GM21447 (cell line): ENCODE results near the gene PAXX.
A peak's percentile ranks its signal among the peaks of the same experiment; 100 is the strongest.
"Not testable (repeated sequence)": the region's sequence is repeated elsewhere in the genome, so short reads cannot be mapped to it uniquely, and the experiment has no call there.

ENCODE experiments used
- ATAC-seq: cut with Tn5 transposase; IDR thresholded peaks from one replicate; pipeline ENCODE4 v1.9.1; 2021; ENCODE audit not compliant: unreplicated experiment

The PAXX gene

DNA sequence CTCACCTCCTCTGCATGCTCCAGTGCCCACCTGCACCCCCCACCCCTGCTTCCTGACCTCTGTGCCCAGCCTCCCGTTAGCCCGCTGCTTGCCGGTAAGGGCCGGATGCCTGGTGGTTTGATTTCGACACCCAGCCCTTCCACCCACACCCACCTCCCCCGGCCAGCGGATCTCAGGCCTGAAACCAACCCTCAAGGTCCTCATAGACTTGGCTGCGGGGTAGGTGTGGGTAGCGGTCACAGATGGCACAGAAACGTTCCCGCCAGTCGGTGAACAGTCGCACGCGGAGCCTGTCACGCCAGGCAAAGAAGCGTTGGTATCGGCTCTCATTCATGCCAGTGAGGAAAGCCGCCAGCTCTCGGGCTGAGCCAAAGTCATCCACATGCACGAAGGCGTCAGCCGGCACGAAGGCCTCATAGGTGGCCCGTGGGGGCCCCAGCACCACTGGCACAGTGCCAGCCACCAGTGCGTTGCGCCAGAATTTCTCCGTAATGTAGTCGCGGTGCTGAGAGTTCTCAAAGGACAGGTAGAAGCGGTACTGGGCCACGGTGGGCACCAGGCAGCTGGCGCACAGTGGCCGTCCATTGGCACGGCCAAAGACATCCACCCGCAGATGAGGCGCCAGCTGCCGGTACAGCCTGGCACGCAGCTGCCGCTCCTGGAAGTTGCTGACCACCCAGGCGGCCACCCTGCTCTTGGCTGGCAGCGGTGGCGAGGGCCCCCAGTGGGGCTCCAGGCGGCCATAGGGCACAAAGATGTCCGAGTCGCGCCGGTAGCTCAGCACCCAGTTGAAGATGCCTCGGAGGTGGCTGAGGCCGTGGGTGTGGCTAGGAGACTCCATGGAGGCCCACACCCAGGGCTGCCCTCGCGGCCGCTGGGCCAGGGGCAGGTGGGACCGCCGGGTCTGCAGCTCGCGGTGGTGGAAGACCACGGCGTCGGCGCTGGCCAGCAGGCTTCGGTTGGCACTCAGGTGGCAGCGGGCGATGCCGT is 38.6 kb downstream of the PAXX start:
- ATAC-seq = no peak

DNA sequence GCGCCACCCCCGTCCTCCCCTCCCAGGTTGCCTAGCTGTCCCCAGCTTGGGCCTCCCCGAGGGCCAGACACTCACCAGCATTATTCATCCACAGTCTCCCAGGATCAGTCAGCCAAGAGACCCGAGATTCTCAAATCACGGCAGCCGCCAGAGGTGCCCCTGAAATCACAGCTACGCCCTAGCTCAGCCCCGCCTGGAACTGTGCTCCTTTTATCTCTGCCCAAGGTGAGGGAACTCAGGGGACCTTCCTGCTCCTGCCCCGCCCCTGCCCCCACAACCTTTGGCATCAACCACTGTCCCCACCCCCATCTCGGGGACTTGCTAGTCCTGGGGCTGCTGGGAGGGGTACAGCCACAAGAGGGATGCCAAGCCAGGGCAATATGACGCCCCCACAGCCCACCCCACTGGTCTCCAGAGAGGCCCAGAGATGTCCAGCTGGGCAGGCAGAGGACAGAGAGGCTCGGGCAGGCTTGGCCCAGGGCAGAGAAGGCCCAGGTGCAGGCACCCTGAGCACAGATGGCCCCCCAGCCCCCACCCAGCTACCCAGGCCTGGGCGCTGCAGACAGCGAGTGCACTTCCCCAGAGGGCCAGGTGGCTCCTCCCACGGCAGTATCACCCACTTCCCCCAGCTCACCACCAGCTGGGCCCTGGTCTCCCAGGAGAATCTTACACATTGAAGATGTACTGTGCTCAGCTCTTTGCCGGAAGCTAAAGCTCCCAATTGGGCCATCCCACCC is 39.9 kb downstream of the PAXX start, which contains the start of gene FUT7:
Gene FUT7 (minus strand): TSS at position 185 of the 737 bp plus-strand sequence. CDS start 97 bp downstream, at position 88.
- ATAC-seq = no peak

DNA sequence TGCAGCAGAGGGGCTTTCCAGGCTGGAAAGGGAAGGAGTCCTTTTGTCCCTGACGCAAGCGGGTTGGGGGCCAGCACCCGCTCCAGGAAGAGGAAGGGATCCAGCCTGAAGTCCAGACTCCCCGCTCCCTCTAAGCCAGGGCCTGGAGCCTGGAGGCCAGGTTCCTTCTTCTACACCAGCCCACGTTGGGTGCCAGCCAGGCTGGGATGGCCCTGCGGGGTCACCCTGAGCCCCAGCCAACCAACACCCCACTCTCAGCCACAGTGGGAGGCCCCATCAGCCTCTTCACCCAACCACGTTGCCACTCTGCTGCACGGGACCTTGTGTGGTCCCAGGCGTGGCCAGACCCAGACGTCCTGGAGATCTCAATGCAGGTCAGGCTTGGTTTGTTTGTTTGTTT is 40.6 kb downstream of the PAXX start:
- no peak for ATAC-seq

DNA sequence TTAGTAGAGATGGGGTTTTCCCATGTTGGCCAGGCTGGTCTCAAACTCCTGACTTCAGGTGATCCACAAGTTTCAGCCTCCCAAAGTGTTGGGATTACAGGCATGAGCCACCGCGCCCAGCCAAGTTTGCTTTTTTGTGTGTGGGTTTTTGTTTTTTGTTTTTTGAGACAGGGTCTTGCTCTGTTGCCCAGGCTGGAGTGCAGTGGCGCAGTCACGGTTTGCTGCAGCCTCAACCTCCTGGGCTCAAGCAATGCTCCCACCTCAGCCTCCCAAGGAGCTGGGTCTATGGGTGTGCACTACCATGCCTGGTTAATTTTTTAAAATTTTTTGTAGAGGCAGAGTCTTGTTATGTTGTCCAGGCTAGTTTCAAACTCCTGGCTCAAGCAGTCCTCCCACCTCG is 41.3 kb downstream of the PAXX start:
- ATAC-seq = not testable (repeated sequence)

DNA sequence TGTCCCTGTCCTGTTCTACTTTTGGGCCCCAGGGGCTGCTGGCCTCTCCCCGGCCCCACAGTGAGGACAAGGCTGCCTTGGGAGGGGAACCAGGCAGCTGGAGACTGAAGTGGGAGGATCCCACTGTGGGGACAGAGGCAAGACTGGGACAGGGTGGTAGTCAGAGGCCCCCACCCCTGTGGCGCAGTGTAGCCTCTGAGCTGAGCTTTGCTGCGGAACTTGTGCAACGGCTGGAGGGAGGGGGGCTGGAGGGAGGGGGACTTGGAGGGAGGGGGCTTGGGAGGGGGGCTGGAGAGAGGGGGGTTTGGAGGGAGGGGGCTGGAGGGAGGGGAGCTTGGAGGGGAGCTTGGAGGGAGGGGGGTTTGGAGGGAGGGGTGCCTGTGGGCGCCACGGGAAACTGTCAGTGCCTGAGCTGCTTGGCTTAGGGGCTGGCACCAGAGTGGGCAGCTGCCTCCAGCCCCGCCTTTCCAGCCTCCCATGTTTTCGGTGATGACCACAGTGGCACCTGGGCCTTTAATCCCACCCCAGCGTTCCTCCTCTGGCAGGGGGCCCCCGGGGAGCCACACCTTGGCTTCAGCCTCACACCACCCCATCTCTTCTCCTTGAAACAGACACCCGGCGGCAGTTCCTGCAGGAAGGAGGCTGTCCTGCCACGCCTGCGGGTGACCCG is 42.0 kb downstream of the PAXX start:
- peak; percentile 2 for ATAC-seq

DNA sequence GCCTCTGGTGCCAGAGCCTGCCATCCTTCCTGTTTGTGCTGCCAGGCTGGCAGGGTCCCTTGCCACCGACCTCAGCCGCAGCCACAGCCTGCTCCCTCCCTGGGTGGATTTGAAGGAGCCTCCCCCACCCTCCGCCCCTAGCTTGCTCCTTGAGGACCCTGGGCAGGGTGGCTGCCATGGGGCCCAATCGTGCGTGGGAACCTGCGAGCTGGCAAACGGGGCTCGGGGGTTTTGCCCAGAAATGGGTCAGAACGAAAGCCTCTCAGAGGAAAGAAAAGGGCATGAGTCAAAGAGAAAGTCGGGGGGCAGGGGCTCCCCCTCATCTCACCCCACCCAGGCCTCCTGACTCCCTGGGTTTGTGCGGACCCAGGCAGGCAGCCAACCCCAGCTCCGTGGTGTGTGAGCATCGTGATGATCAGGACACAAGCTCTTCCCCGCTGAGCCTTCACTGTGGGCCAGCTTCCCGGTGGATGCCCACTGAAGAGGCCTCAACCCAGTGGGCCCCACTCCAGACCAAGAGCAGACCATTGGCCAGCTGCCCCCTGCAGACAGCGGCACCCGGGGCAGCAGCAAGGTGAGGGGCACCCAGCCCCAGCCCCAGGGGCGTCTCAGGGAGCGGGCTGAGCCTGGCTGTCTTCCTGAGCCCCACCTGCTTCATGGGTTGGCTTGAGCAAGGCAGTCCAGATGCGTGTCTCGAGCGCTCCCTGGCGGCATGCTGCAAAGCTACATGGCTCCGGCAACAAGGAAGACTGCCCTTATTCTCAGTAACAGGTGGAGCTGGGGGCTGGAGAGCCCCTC is 42.7 kb downstream of the PAXX start:
- peak; percentile 55 for ATAC-seq

DNA sequence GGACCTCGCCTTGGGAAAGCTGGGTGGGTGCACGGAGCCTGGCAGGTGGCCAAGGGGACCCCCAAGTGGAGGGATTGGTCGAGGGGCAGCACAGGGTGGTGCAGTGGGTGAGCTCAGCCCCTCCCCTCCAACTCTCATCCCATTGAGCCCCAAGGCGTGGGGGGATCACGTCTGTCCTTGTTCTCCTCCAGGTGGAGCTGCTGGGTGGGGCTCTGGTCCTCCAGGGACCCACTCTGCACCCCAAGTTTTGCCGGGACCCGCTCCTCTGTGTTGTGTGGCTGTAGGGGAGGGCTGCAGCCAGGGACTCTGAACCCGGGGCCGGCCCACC is 43.2 kb downstream of the PAXX start:
- ATAC-seq = no peak

DNA sequence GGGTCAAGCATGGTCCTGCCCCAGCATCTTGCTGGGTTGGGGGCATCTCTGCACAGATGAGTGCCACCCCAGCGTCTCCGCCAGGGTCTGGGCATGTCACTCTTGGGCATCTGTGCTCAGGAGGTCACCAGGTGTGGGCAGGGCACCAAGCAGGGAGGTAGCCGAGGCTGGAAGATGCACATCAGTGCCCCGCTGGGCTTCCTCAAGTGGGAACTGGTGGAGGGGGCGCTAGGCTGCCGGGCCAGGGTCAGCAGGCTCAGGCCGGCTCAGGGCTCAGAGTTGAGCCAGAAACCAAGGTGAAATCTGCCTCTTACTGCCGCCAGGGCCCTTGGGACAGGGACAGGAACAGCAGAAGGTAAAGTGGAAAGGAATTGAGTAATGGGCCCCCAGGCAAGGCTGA is 43.7 kb downstream of the PAXX start:
- no peak for ATAC-seq

DNA sequence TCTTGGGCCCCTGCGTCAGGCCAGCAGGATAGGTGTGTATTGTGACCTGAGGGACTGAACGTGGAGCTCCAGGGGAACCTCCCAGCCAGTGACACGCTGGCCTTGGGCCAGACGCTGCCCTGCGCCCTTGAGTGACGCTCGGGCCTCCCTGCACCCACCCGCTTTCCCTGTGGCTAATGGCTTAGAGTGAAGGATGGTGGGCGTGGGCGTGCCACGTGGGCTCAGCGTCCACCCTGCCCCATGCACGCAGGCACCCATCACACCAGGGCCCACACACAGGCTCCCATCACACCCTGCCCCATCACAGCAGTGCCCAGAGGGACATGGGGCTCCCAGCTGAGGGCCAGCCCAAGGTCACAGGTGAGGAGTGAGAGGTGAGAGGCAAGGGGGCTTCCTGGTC is 44.8 kb downstream of the PAXX start:
- no peak for ATAC-seq

DNA sequence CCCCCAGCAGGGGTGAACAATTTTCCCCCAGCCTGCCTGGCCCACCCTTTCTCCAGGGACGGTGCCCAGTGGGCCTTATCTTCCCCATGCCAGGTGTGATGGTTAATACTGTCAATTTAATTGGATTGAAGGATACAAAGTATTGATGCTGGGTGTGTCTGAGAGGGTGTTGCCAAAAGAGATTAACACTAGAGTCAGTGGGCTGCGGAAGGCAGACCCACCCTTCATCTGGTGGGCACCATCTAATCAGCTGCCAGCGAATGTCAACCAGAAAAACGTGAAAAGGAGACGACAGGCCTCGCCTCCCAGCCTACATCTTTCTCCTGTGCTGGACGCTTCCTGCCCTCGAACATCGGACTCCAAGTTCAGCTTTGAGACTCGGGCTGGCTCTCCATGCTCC is 45.3 kb downstream of the PAXX start:
- ATAC-seq = no peak

DNA sequence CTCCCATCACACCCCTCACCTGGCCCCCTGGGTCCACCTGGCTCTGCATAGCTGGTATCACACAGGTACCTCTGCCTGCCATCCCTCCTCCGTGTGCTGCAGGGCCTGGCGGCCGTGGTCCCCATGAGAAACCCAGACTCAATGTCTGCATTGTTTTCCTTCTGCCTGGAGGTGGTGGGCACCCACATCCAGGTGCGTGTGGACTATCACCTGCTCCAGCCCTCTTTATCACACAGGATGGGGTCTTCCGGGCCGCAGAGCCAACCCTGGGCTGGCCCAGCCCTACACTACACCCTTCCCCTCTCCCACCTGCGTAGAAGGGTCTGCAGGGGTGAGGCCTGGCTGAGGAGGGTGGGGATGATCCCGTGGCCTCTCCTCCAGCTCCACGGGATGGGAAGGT is 46.7 kb downstream of the PAXX start:
- ATAC-seq = no peak

DNA sequence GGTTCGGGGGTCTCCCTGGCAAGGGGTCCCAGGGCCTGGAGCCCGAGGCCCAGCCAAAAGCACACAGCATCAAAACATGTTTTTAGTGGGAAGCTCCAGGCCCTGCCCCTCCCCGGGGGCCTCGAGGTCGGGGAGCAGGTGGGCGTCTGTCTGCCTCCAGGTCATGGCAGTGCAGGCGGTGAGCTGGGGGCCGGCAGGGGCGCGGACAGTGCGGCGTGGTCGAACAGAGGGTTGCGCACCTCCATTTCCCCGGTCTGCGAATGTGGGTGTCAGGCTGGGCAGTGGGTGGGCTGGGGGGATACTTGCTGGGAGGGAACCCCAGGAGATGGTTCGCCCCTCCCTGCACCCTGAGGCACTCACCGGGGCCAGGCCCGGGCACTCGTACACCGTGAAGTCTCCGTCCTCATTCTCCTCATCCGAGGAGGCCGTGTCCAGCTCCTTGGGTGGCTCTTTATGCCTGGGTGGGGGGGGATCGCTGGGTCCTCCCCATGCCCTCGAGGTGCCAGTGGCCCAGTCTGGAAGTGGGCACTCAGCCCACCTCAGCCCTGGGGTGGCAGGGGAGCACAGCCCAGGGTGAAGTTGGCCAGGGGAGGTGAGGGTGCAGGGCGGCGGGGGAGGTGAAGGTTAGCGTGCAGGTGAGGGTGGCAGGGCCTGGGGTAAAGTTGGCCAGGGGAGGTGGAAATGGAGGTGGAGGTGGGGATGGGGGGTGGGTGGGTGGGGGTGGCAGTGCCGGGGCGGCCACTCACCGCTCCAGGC is 47.6 kb downstream of the PAXX start:
- no peak for ATAC-seq

DNA sequence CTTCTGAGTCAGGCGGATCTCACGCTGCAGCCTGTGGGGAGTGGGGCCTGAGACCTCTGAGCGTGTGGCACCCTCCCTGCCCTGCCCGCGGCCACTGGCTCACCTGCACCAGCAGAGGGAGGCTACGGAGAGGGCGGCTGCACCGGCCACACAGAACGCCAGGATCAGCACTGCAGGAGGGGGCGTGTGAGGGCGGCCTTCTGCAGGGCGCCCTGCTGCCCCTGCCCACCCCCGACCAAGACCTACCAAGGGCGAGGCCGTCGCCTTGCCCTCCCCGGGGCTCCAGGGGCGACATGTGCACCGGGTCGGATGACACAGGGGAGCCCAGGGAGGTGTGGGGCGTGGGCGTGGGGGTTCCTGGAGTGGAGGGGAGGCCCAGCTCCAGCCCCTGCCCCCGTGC is 48.3 kb downstream of the PAXX start:
- no peak for ATAC-seq

DNA sequence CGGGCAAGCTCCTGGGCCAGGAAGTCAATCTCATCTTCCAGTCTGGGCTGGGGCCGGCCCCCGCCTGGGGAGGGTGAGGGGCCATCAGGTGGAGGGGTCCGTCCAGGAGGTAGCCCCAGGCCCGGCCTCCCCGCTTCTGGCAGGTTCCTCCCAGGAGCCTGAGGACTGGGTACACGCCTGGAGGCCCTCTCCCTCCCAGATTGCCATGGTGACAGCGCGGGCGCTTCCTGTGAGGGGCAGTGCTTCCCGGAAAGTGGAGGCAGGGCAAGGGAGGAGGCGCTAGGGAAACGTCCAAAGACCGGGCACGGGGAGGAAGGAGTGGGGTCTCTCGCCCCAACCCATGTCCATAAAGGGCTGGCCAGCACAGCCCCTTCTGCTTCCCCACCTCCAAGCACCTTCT is 48.9 kb downstream of the PAXX start:
- ATAC-seq = no peak

DNA sequence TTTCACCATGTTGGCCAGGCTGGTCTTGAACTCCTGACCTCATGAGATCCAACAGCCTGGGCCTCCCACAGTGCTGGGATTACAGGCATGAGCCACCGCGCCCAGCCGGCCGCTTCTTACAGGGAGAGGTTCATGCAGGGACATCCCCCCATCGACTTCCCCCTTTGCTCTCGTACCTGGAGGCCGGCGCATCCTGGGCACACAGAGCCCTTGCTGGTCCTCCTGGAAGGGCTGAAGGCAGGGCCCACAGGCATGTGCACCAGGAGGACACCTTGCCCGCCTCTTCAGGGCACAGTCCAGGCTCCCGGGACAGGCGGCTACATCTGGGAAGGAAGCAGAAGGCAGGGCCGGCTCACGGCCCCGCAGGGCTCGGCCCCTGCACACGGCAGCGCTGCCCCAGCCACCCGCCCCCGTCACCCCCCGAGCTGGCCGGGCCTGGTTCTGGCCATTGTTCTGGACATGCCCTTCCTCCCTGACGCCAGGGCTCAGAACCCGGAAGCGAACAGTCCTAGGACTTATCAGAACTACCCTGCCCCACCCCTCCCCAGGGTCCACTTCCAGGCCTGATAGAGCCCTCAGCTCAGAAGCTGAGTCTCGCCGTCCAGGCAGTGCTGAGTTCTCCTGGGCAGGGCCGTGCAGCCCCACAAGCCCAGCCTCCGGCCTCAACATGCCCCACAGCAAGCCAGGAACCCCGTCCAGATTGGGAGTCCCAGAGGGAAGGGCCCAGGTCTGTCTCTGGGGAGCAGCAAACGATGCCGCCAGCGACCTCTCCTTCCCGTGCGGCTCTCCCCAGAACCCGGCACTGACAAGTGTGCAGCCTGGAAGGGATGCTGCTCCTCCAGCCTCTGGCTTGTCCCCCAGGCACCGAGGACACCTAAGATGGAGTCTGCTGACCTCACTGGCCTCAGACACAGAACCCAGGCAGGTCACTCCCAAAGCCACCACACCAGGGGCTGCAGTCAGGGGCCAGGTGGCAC is 50.8 kb downstream of the PAXX start:
- no peak for ATAC-seq
